Measurements from ENCODE around the gene CDK17. TPM values are rescaled to one million over a fixed set of nuclear protein-coding genes. Genes with fewer than 3 reads are reported as not detected.

CDK17 gene
- total and polyA plus RNA-seq, 2 donors from 2014 or later, result 6.6 to 35.7 TPM

DNA sequence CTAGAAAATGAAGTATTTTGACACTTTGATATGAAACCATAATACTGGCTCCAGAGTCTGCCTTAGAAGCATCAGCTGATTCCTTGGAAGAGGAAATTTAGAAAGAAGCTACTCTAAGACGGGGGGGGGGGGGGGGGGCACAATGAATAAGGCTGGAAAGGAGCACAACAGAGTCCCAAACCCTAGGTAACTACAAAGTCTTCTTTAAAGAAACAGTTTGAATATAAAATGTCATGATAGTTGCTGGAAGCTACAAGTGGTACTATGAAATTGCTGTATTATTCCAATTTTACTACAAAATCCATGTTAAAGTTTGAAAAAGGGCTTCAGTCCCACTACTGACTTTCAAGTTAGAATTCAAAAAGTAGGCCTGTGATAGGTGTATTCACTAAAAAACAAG lies 31.6 kb downstream of the CDK17 start:
- no peaks in the 10 kb centered on the region for H3K36me3 ChIP-seq (ENCODE audit: control insufficient read depth in 2 of 3, insufficient read depth in 3 of 3, low read length in 3 of 3)
- no peak for DNase-seq
- H3K4me1 ChIP-seq (ENCODE audit: control insufficient read depth in 2 of 3, insufficient read depth in 2 of 3, low read depth in 1 of 3, low read length in 3 of 3), result peaks cover 0 to 10% (median 3%) of the 10 kb centered on the region in 3 donors
- TF ChIP-seq, protein P1, sequence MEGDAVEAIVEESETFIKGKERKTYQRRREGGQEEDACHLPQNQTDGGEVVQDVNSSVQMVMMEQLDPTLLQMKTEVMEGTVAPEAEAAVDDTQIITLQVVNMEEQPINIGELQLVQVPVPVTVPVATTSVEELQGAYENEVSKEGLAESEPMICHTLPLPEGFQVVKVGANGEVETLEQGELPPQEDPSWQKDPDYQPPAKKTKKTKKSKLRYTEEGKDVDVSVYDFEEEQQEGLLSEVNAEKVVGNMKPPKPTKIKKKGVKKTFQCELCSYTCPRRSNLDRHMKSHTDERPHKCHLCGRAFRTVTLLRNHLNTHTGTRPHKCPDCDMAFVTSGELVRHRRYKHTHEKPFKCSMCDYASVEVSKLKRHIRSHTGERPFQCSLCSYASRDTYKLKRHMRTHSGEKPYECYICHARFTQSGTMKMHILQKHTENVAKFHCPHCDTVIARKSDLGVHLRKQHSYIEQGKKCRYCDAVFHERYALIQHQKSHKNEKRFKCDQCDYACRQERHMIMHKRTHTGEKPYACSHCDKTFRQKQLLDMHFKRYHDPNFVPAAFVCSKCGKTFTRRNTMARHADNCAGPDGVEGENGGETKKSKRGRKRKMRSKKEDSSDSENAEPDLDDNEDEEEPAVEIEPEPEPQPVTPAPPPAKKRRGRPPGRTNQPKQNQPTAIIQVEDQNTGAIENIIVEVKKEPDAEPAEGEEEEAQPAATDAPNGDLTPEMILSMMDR (IDR thresholded peaks at IDR 0.05; ENCODE audit: borderline replicate concordance, extremely low read depth, insufficient read depth), result no peak
- H3K27me3 ChIP-seq (ENCODE audit: control insufficient read depth, insufficient read depth, low read length), result no peaks in the 10 kb centered on the region
- H3K9me3 ChIP-seq (ENCODE audit: control insufficient read depth in 2 of 3, insufficient read depth in 1 of 3, low read length in 3 of 3), result no peaks in the 10 kb centered on the region
- no peak overlapping the region for H3K9ac ChIP-seq (ENCODE audit: low read length in 3 of 3)
- no peak overlapping the region for H3K4me3 ChIP-seq (ENCODE audit: low read length in 3 of 3)
- FAIRE-seq, result no peak
- H3K27ac ChIP-seq (ENCODE audit: low read depth in 2 of 2, low read length in 2 of 2), result no peak overlapping the region
- intact Hi-C loops (cut with DNase I), result no loop called here

DNA sequence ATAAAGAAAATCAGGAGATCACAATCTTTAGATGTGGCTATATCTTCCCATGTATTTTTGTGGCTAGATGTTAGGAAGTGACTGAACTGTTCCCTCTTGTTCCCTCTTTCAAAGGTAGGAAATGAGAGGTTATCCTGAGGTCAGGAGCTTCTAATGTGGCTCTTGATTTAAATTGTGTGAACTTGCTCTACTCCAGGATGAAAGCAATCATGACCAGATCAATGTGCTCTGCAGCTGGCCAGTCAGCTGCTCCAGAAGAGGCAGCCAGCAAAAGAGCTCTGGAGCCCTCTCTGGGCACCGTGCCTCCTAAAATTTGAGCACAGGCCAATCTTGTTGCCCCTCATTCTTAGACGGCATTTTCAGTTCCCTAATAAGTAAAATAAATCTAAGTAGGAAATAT lies 32.0 kb downstream of the CDK17 start:
- intact Hi-C loops (cut with DNase I), result no loop called here
- no peaks in the 10 kb centered on the region for H3K9me3 ChIP-seq (ENCODE audit: control insufficient read depth in 2 of 3, insufficient read depth in 1 of 3, low read length in 3 of 3)
- H3K4me1 ChIP-seq (ENCODE audit: control insufficient read depth in 2 of 3, insufficient read depth in 2 of 3, low read depth in 1 of 3, low read length in 3 of 3), result peaks cover 0 to 9% (median 3%) of the 10 kb centered on the region in 3 donors
- TF ChIP-seq, protein P1 (IDR thresholded peaks at IDR 0.05; ENCODE audit: borderline replicate concordance, extremely low read depth, insufficient read depth), result no peak
- FAIRE-seq (no peak), DNase-seq (no peak)
- no peaks in the 10 kb centered on the region for H3K27me3 ChIP-seq (ENCODE audit: control insufficient read depth, insufficient read depth, low read length)
- no peak overlapping the region for H3K4me3 ChIP-seq (ENCODE audit: low read length in 3 of 3)
- H3K27ac ChIP-seq (ENCODE audit: low read depth in 2 of 2, low read length in 2 of 2), result no peak overlapping the region
- no peaks in the 10 kb centered on the region for H3K36me3 ChIP-seq (ENCODE audit: control insufficient read depth in 2 of 3, insufficient read depth in 3 of 3, low read length in 3 of 3)
- no peak overlapping the region for H3K9ac ChIP-seq (ENCODE audit: low read length in 3 of 3)

DNA sequence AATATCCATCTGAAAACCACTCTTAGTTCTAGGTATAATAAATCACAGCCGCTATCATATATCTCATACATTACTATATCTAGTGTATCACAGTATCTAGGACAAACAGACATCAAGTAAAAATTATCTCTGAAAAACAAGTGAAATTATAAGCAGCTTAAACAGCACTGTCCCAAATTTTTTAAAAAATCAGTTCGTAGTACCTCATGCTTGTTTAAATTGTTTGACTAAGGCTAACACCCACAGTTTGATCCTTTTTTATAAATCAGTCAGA lies 33.9 kb downstream of the CDK17 start:
- intact Hi-C loops (cut with DNase I), result no loop called here
- no peak overlapping the region for H3K9ac ChIP-seq (ENCODE audit: low read length in 3 of 3)
- no peak overlapping the region for H3K4me3 ChIP-seq (ENCODE audit: low read length in 3 of 3)
- FAIRE-seq (no peak), DNase-seq (no peak)
- H3K27me3 ChIP-seq (ENCODE audit: control insufficient read depth, insufficient read depth, low read length), result no peaks in the 10 kb centered on the region
- TF ChIP-seq, protein P1 (IDR thresholded peaks at IDR 0.05; ENCODE audit: borderline replicate concordance, extremely low read depth, insufficient read depth), result no peak
- no peak overlapping the region for H3K27ac ChIP-seq (ENCODE audit: low read depth in 2 of 2, low read length in 2 of 2)
- H3K9me3 ChIP-seq (ENCODE audit: control insufficient read depth in 2 of 3, insufficient read depth in 1 of 3, low read length in 3 of 3), result no peaks in the 10 kb centered on the region
- H3K4me1 ChIP-seq (ENCODE audit: control insufficient read depth in 2 of 3, insufficient read depth in 2 of 3, low read depth in 1 of 3, low read length in 3 of 3), result peaks cover 0 to 3% (median 0%) of the 10 kb centered on the region in 3 donors
- H3K36me3 ChIP-seq (ENCODE audit: control insufficient read depth in 2 of 3, insufficient read depth in 3 of 3, low read length in 3 of 3), result no peaks in the 10 kb centered on the region
